Lung (tissue), 12 donors: ENCODE measurements around the gene C3. TPM values are rescaled to one million over a fixed set of nuclear protein-coding genes. Genes with fewer than 3 reads are reported as not detected.
A peak's percentile ranks its signal among the peaks of the same experiment; 100 is the strongest.

Source experiments
- ATAC-seq: fragments of 200-7000 bp; cut with Tn5 transposase; one replicate; pipeline ENCODE4 v1.9.1; 2020; ENCODE audit warnings: moderate number of reproducible peaks; ENCODE audit not compliant: insufficient read depth, low FRiP score
- DNase-seq, 3 donors: peaks; one replicate each; pipeline ENCODE4 v3.0.0-alpha.2; 2013 to 2017
- H3K27ac ChIP-seq, 2 donors: one replicate each; pipeline ENCODE4 v1.5.1; 2013; ENCODE audit warnings: mild to moderate bottlenecking in 2 of 2, moderate library complexity in 2 of 2, control low read depth in 1 of 2, inconsistent platforms in 1 of 2, low read depth in 1 of 2, low read length in 1 of 2
- H3K27me3 ChIP-seq, 3 donors: one replicate each; pipeline ENCODE4 v1.5.1; 2013; ENCODE audit warnings: low read length in 2 of 3; ENCODE audit not compliant: control insufficient read depth in 3 of 3, insufficient read depth in 3 of 3
- H3K36me3 ChIP-seq, 4 donors: one replicate each; pipeline ENCODE4 v1.5.1; 2013; ENCODE audit warnings: low read length in 4 of 4, mild to moderate bottlenecking in 1 of 4, moderate library complexity in 1 of 4; ENCODE audit not compliant: control insufficient read depth in 4 of 4, insufficient read depth in 4 of 4
- H3K4me1 ChIP-seq, 5 donors: one replicate each; pipeline ENCODE4 v1.5.1; 2013; ENCODE audit warnings: low read length in 5 of 5, mild to moderate bottlenecking in 2 of 5, moderate library complexity in 1 of 5; ENCODE audit not compliant: control insufficient read depth in 5 of 5, insufficient read depth in 5 of 5
- H3K4me3 ChIP-seq: one replicate; pipeline ENCODE4 v1.5.1; 2013; ENCODE audit warnings: mild to moderate bottlenecking, control low read depth, moderate library complexity
- H3K9ac ChIP-seq, 2 donors: one replicate each; pipeline ENCODE4 v1.5.1; 2013; ENCODE audit warnings: low read length in 2 of 2, control low read depth in 1 of 2; ENCODE audit not compliant: insufficient read depth in 1 of 2
- H3K9me3 ChIP-seq, 4 donors: one replicate each; pipeline ENCODE4 v1.5.1; 2013; ENCODE audit warnings: low read length in 3 of 4, mild to moderate bottlenecking in 1 of 4, moderate library complexity in 1 of 4; ENCODE audit not compliant: control insufficient read depth in 4 of 4, insufficient read depth in 3 of 4
- CTCF ChIP-seq: IDR thresholded peaks from 2 replicates; pipeline ENCODE4 v1.5.1; 2012; ENCODE audit warnings: mild to moderate bottlenecking; ENCODE audit errors: control extremely low read depth, extremely low read depth
- WGBS, 2 donors: extraction: QIAGEN DNeasy Blood & Tissue Kit; methylation state at CpG; one replicate each; pipeline ENCODE4 v1.1.7; 2013; 5-methylcytosine and 5-hydroxymethylcytosine counted together
- polyA plus RNA-seq, 2 donors: library from polyadenylated mRNA; stranded (reverse); fragments of 200-250 nt; gene quantifications; one replicate each; pipeline ENCODE4 v1.2.1, GENCODE V29; 2013
- total RNA-seq, 2 donors: library from RNA; depleted of rRNA in 1 of 2; stranded (reverse); fragments of >200 nt in 1 of 2; gene quantifications; one replicate each; pipeline ENCODE4 v1.2.1, GENCODE V29; 2014 to 2021
- donor health status: control.
- donor health status: control.
- donor health status: Bipolar disorder and iron deficiency.
- donor health status: healthy.
- donor health status: DM: yes; HTN: yes; CAD: no.

The C3 gene
- total and polyA plus RNA-seq, 4 donors, result 613 to 1,612 (median 1,252) TPM

GRCh38 chr19:6732803-6733337, 12.4 kb upstream of the C3 start:
- WGBS, 2 donors, result 93 to 94% methylated on average over 21 of the region's 21 CpGs
- Histone ChIP-seq H3K9ac (no peak overlapping the region), H3K9me3 (peaks cover 0 to 2% (median 0%) of the 10 kb centered on the region in 4 donors), H3K27me3 (no peaks in the 10 kb centered on the region), H3K27ac (no peak overlapping the region), H3K36me3 (peaks cover 0 to 30% (median 3%) of the 10 kb centered on the region in 4 donors), H3K4me3 (no peak overlapping the region), H3K4me1 (peaks cover 0 to 17% (median 4%) of the 10 kb centered on the region in 5 donors)
- no peak for TF ChIP-seq CTCF
- ATAC-seq (no peak), DNase-seq (no peak)

GRCh38 chr19:6731822-6732221, 11.4 kb upstream of the C3 start:
- H3K27ac ChIP-seq, result no peak overlapping the region
- peaks cover 0 to 30% (median 3%) of the 10 kb centered on the region in 4 donors for H3K36me3 ChIP-seq
- H3K9me3 ChIP-seq, result peaks cover 0 to 2% (median 0%) of the 10 kb centered on the region in 4 donors
- ATAC-seq (no peak), DNase-seq (no peak)
- WGBS, 2 donors, result 91 to 93% methylated on average over 22 of the region's 22 CpGs
- no peak for TF ChIP-seq CTCF
- H3K9ac ChIP-seq, result no peak overlapping the region
- H3K27me3 ChIP-seq, result no peaks in the 10 kb centered on the region
- no peak overlapping the region for H3K4me3 ChIP-seq
- peaks cover 0 to 16% (median 4%) of the 10 kb centered on the region in 5 donors for H3K4me1 ChIP-seq

GRCh38 chr19:6730941-6731670, 10.7 kb upstream of the C3 start:
- Histone ChIP-seq H3K4me3 (no peak overlapping the region), H3K36me3 (peaks cover 0 to 30% (median 3%) of the 10 kb centered on the region in 4 donors), H3K27me3 (no peaks in the 10 kb centered on the region), H3K9ac (no peak overlapping the region), H3K27ac (peak overlapping the region in 1 of 2 donors; percentile 54), H3K4me1 (peaks cover 0 to 10% (median 4%) of the 10 kb centered on the region in 5 donors), H3K9me3 (peaks cover 0 to 2% (median 0%) of the 10 kb centered on the region in 4 donors)
- DNase-seq (no peak), ATAC-seq (no peak)
- no peak for TF ChIP-seq CTCF
- WGBS, 2 donors, result 92 to 93% methylated on average over 30 of the region's 30 CpGs
